K562 (cell line): Measurements from ENCODE around the gene GPD2. TPM values are rescaled to one million over a fixed set of nuclear protein-coding genes. Genes with fewer than 3 reads are reported as not detected.
A peak's percentile ranks its signal among the peaks of the same experiment; 100 is the strongest.

Source experiments
- CREM ChIP-seq: IDR thresholded peaks from 2 replicates; pipeline ENCODE4 v1.6.1; 2014; ENCODE audit warnings: antibody characterized with exemption, low read depth
- KDM4B ChIP-seq, 2 experiments: fragments of 450-650 bp in 1 of 2; sonication (generic) in 1 of 2; IDR thresholded peaks; 2 replicates each; pipeline ENCODE4 v1.6.1; 2016 to 2017; ENCODE audit warnings: borderline replicate concordance in 2 of 2, antibody characterized with exemption in 1 of 2, low read depth in 1 of 2, mild to moderate bottlenecking in 1 of 2
- KHSRP ChIP-seq: fragments of 450-650 bp; IDR thresholded peaks from 2 replicates; pipeline ENCODE4 v1.6.1; 2017
- PHF20 ChIP-seq: fragments of 450-650 bp; IDR thresholded peaks from 2 replicates; pipeline ENCODE4 v1.6.1; 2018; ENCODE audit not compliant: partially characterized antibody
- PHF8 ChIP-seq: fragments of 200-600 bp; sonication (generic); IDR thresholded peaks from 2 replicates; pipeline ENCODE4 v1.6.1; 2012; ENCODE audit warnings: mixed run types, mild to moderate bottlenecking, inconsistent platforms, low read length, moderate library complexity, borderline replicate concordance
- SIN3B ChIP-seq: fragments of 450-650 bp; IDR thresholded peaks from 2 replicates; pipeline ENCODE4 v1.6.1; 2017; ENCODE audit warnings: low read depth, mild to moderate bottlenecking, moderate library complexity
- SPI1 ChIP-seq: IDR thresholded peaks from 2 replicates; pipeline ENCODE4 v1.6.1; 2011; ENCODE audit warnings: low read depth, low read length, control low read depth, borderline replicate concordance
- ZNF239 ChIP-seq: fragments of 250-450 bp; sonication (Bioruptor Pico); IDR thresholded peaks from 2 replicates; pipeline ENCODE4 v1.4.0; 2020; ENCODE audit warnings: mild to moderate bottlenecking
- polyA plus RNA-seq, 8 experiments: library from polyadenylated mRNA; depleted of rRNA in 4 of 8; stranded (reverse) in 5 of 8; unstranded in 3 of 8; fragments of >200 nt; fragmentation: Nextera tagmentation in 2 of 8; fragmentation: Illumina TruSeq in 1 of 8; extraction: Ambion mirVana in 2 of 8; extraction: Trizol in 1 of 8; gene quantifications; 2 replicates each; pipeline versions ENCODE4 v1.2.1 to v1.2.3, GENCODE V29; 2011 to 2014; ENCODE audit warnings: inconsistent platforms in 1 of 8, missing spikeins in 1 of 8
- total RNA-seq, 7 experiments: library from RNA; depleted of rRNA in 6 of 7; stranded (reverse); fragments of >200 nt in 6 of 7; fragmentation: Illumina TruSeq in 2 of 7; extraction: Trizol in 2 of 7; gene quantifications; 2 replicates each; pipeline versions ENCODE4 v1.2.1 to v1.2.3, GENCODE V29; 2011 to 2021; ENCODE audit warnings: low replicate concordance in 1 of 7
- TF ChIP-seq, protein P1 (sequence below): sonication (generic); formaldehyde crosslinking; IDR thresholded peaks from 2 replicates; pipeline ENCODE4 v1.8.1; 2022; ENCODE audit warnings: missing genetic modification reagents
- TF ChIP-seq, protein P2 (sequence below): fragments of 250-450 bp; sonication (Bioruptor Pico); IDR thresholded peaks from 2 replicates; pipeline ENCODE4 v1.9.0; 2021; ENCODE audit warnings: mild to moderate bottlenecking, inconsistent platforms
- TF ChIP-seq, protein P3 (sequence below): fragments of 450-650 bp; IDR thresholded peaks from 2 replicates; pipeline ENCODE4 v1.6.1; 2016; ENCODE audit warnings: low read depth
- TF ChIP-seq, protein P4 (sequence below): fragments of 250-450 bp; sonication (Bioruptor Pico); IDR thresholded peaks from 2 replicates; pipeline ENCODE4 v1.4.0; 2020; ENCODE audit warnings: mild to moderate bottlenecking, moderate library complexity, borderline replicate concordance

GPD2 gene
- total and polyA plus RNA-seq, 9 of the 15 experiments (the other 6 are each of a cell fraction or from before 2014, with no cell fraction given), result 5.2 to 39.2 (median 19.0) TPM

DNA sequence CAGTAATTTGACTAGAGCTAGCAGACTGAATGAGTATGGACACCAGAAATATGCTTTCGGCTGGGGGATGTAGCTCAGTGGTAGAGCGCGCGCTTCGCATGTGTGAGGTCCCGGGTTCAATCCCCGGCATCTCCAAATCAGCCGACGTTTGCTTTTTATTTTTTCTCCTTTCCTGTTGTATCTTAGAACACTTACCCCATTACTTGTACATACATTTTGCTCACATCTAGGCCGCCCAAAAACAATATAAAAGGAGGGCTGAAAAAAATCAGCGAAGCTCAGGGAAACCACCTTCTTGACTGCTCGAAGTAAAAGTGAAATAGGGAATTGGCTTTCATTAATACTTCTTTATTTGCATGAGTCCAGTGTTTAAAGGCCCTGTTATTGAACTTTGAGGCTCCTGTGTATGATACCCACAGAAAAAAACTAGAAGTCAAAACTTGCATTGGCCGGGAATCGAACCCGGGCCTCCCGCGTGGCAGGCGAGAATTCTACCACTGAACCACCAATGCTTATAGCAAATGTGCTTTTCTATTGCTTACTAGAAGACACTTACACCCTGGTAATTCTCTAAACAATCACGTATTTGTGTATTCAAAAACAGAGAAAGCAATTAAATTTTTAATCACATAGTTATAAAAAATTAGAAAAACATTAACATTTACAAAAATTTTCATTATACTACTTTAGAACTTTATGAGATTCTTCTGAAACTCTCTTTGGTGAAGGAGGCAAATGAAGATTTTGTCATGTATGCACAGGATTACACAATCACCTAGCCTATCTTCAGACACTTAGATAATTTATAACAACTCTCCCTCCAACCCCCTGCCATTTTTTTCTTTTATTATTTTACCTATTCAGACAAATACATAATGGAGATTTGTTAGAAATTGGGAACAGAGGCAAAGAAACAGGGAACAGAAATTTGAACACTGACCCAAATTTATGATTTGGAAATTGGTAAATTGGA lies 35.2 kb upstream of the GPD2 start (continued):
- TF ChIP-seq, protein P1, sequence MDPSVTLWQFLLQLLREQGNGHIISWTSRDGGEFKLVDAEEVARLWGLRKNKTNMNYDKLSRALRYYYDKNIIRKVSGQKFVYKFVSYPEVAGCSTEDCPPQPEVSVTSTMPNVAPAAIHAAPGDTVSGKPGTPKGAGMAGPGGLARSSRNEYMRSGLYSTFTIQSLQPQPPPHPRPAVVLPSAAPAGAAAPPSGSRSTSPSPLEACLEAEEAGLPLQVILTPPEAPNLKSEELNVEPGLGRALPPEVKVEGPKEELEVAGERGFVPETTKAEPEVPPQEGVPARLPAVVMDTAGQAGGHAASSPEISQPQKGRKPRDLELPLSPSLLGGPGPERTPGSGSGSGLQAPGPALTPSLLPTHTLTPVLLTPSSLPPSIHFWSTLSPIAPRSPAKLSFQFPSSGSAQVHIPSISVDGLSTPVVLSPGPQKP (CRISPR knock-in tag), result no peak
- TF ChIP-seq PHF20 (peak; percentile 38), KHSRP (no peak), CREM (peak; percentile 62), ZNF239 (CRISPR knock-in tag) (peak; percentile 22), PHF8 (no peak), SIN3B (no peak), SPI1 (no peak), KDM4B (IDR thresholded peaks at IDR 0.05; ENCODE audit: borderline replicate concordance in 2 of 2, low read depth in 1 of 2) (no peak)
- TF ChIP-seq, protein P2, sequence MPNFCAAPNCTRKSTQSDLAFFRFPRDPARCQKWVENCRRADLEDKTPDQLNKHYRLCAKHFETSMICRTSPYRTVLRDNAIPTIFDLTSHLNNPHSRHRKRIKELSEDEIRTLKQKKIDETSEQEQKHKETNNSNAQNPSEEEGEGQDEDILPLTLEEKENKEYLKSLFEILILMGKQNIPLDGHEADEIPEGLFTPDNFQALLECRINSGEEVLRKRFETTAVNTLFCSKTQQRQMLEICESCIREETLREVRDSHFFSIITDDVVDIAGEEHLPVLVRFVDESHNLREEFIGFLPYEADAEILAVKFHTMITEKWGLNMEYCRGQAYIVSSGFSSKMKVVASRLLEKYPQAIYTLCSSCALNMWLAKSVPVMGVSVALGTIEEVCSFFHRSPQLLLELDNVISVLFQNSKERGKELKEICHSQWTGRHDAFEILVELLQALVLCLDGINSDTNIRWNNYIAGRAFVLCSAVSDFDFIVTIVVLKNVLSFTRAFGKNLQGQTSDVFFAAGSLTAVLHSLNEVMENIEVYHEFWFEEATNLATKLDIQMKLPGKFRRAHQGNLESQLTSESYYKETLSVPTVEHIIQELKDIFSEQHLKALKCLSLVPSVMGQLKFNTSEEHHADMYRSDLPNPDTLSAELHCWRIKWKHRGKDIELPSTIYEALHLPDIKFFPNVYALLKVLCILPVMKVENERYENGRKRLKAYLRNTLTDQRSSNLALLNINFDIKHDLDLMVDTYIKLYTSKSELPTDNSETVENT (CRISPR knock-in tag), result no peak
- TF ChIP-seq, protein P3, sequence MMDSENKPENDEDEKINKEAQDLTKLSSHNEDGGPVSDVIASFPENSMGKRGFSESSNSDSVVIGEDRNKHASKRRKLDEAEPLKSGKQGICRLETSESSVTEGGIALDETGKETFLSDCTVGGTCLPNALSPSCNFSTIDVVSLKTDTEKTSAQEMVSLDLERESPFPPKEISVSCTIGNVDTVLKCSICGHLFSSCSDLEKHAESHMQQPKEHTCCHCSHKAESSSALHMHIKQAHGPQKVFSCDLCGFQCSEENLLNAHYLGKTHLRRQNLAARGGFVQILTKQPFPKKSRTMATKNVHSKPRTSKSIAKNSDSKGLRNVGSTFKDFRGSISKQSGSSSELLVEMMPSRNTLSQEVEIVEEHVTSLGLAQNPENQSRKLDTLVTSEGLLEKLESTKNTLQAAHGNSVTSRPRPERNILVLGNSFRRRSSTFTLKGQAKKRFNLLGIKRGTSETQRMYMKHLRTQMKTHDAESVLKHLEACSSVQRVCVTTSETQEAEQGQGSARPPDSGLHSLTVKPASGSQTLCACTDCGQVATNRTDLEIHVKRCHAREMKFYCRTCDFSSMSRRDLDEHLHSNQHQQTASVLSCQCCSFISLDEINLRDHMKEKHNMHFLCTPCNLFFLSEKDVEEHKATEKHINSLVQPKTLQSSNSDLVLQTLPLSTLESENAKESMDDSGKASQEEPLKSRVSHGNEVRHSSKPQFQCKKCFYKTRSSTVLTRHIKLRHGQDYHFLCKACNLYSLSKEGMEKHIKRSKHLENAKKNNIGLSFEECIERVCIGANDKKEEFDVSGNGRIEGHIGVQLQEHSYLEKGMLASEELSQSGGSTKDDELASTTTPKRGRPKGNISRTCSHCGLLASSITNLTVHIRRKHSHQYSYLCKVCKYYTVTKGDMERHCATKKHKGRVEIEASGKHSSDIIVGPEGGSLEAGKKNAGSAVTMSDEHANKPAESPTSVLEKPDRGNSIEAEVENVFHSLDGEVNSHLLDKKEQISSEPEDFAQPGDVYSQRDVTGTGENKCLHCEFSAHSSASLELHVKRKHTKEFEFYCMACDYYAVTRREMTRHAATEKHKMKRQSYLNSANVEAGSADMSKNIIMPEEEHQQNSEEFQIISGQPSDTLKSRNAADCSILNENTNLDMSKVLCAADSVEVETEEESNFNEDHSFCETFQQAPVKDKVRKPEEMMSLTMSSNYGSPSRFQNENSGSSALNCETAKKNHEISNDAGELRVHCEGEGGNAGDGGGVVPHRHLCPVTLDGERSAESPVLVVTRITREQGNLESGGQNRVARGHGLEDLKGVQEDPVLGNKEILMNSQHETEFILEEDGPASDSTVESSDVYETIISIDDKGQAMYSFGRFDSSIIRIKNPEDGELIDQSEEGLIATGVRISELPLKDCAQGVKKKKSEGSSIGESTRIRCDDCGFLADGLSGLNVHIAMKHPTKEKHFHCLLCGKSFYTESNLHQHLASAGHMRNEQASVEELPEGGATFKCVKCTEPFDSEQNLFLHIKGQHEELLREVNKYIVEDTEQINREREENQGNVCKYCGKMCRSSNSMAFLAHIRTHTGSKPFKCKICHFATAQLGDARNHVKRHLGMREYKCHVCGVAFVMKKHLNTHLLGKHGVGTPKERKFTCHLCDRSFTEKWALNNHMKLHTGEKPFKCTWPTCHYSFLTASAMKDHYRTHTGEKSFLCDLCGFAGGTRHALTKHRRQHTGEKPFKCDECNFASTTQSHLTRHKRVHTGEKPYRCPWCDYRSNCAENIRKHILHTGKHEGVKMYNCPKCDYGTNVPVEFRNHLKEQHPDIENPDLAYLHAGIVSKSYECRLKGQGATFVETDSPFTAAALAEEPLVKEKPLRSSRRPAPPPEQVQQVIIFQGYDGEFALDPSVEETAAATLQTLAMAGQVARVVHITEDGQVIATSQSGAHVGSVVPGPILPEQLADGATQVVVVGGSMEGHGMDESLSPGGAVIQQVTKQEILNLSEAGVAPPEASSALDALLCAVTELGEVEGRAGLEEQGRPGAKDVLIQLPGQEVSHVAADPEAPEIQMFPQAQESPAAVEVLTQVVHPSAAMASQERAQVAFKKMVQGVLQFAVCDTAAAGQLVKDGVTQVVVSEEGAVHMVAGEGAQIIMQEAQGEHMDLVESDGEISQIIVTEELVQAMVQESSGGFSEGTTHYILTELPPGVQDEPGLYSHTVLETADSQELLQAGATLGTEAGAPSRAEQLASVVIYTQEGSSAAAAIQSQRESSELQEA, result peak; percentile 74
- TF ChIP-seq, protein P4, sequence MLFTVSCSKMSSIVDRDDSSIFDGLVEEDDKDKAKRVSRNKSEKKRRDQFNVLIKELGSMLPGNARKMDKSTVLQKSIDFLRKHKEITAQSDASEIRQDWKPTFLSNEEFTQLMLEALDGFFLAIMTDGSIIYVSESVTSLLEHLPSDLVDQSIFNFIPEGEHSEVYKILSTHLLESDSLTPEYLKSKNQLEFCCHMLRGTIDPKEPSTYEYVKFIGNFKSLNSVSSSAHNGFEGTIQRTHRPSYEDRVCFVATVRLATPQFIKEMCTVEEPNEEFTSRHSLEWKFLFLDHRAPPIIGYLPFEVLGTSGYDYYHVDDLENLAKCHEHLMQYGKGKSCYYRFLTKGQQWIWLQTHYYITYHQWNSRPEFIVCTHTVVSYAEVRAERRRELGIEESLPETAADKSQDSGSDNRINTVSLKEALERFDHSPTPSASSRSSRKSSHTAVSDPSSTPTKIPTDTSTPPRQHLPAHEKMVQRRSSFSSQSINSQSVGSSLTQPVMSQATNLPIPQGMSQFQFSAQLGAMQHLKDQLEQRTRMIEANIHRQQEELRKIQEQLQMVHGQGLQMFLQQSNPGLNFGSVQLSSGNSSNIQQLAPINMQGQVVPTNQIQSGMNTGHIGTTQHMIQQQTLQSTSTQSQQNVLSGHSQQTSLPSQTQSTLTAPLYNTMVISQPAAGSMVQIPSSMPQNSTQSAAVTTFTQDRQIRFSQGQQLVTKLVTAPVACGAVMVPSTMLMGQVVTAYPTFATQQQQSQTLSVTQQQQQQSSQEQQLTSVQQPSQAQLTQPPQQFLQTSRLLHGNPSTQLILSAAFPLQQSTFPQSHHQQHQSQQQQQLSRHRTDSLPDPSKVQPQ (CRISPR knock-in tag), result no peak
